Measurements from ENCODE around the gene NLGN4Y. TPM values are rescaled to one million over a fixed set of nuclear protein-coding genes. Genes with fewer than 3 reads are reported as not detected.

The NLGN4Y gene
- total and polyA plus RNA-seq, 2 experiments from 2014 or later: 10.9 to 73.6 TPM

DNA sequence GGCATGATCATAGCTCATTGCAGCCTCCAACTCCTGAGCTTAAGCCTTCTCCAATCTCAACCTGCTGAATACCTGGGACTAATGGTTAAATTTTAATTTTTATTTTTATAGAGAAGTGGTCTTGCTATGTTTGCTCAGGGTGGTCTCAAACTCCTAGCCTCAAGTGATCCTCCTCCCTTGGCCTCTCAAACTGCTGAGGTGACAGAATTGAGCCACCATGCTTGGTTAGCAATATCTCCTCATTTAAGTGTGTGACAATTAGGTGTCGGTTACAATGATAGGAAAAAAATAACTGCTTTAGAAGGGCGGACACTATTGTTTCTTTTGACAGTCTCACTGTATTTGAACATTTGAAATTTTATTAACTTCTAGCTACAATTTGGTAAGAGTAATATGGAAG lies 300.3 kb downstream of the NLGN4Y start:
- H3K4me1 Mint-ChIP-seq: no peaks in the 10 kb centered on the region
- no peaks in the 10 kb centered on the region for H3K27me3 Mint-ChIP-seq (ENCODE audit: insufficient read depth, low read depth, poor library complexity)
- ATAC-seq (no peak), DNase-seq (ENCODE audit: low spot score) (no peak)
- Histone ChIP-seq H3K4me2 (no peak overlapping the region), H3K4me1 (ENCODE audit: insufficient read depth) (no peaks in the 10 kb centered on the region), H3K36me3 (ENCODE audit: insufficient read depth) (no peaks in the 10 kb centered on the region), H3K4me3 (no peak overlapping the region), H3K79me2 (replicated peaks; ENCODE audit: insufficient read depth) (no peaks in the 10 kb centered on the region), H3K9me2 (ENCODE audit: insufficient read depth) (no peaks in the 10 kb centered on the region), H3K27me3 (ENCODE audit: insufficient read depth) (no peaks in the 10 kb centered on the region), H4K20me1 (replicated peaks; ENCODE audit: insufficient read depth) (no peaks in the 10 kb centered on the region), H2AFZ (no peak overlapping the region), H3K27ac (ENCODE audit: low read depth) (no peak overlapping the region), H3F3A (replicated peaks; ENCODE audit: low read depth) (no peaks in the 10 kb centered on the region)
- no peak for TF ChIP-seq POLR2AphosphoS5 (IDR thresholded peaks at IDR 0.05; ENCODE audit: low read depth)
- no peak for TF ChIP-seq CTCF (conservative IDR thresholded peaks at IDR 0.05; ENCODE audit: low read depth in 2 of 2)
- TF ChIP-seq CREB1 (CRISPR knock-in tag; IDR thresholded peaks at IDR 0.05; ENCODE audit: low read depth): no peak
- no peak for TF ChIP-seq NANOG (IDR thresholded peaks at IDR 0.05; ENCODE audit: borderline replicate concordance)
- TF ChIP-seq ZNF114 (CRISPR knock-in tag; IDR thresholded peaks at IDR 0.05): no peak
- no peak for TF ChIP-seq REST (IDR thresholded peaks at IDR 0.05; ENCODE audit: unreplicated experiment)
- TF ChIP-seq EZH2phosphoT487 (IDR thresholded peaks at IDR 0.05; ENCODE audit: unreplicated experiment): no peak
- TF ChIP-seq ZNF331 (CRISPR knock-in tag; IDR thresholded peaks at IDR 0.05; ENCODE audit: low read depth): no peak
- no peak for TF ChIP-seq STAT1 (IDR thresholded peaks at IDR 0.05; ENCODE audit: unreplicated experiment)
- TF ChIP-seq, protein P1, sequence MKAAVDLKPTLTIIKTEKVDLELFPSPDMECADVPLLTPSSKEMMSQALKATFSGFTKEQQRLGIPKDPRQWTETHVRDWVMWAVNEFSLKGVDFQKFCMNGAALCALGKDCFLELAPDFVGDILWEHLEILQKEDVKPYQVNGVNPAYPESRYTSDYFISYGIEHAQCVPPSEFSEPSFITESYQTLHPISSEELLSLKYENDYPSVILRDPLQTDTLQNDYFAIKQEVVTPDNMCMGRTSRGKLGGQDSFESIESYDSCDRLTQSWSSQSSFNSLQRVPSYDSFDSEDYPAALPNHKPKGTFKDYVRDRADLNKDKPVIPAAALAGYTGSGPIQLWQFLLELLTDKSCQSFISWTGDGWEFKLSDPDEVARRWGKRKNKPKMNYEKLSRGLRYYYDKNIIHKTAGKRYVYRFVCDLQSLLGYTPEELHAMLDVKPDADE (IDR thresholded peaks at IDR 0.05): no peak
- no peak overlapping the region for H3K27ac Mint-ChIP-seq
- H3K36me3 Mint-ChIP-seq (ENCODE audit: low read depth): peaks cover 13% of the 10 kb centered on the region; the same call in 2 of the 3 replicates
- H3K9me3 Mint-ChIP-seq: no peaks in the 10 kb centered on the region; the same call in 2 of the 3 replicates
- H3K4me3 Mint-ChIP-seq: no peak overlapping the region

GRCh38 chrY:14825728-14826127 lies 301.4 kb downstream of the NLGN4Y start:
- Histone ChIP-seq H3K4me3 (no peak overlapping the region), H3K79me2 (replicated peaks; ENCODE audit: insufficient read depth) (no peaks in the 10 kb centered on the region), H3K27ac (ENCODE audit: low read depth) (no peak overlapping the region), H3K36me3 (ENCODE audit: insufficient read depth) (no peaks in the 10 kb centered on the region), H3F3A (replicated peaks; ENCODE audit: low read depth) (no peaks in the 10 kb centered on the region), H3K4me2 (no peak overlapping the region), H3K4me1 (ENCODE audit: insufficient read depth) (no peaks in the 10 kb centered on the region), H3K9me2 (ENCODE audit: insufficient read depth) (no peaks in the 10 kb centered on the region), H4K20me1 (replicated peaks; ENCODE audit: insufficient read depth) (no peaks in the 10 kb centered on the region), H3K27me3 (ENCODE audit: insufficient read depth) (no peaks in the 10 kb centered on the region), H2AFZ (no peak overlapping the region)
- H3K4me1 Mint-ChIP-seq: no peaks in the 10 kb centered on the region
- no peaks in the 10 kb centered on the region for H3K27me3 Mint-ChIP-seq (ENCODE audit: insufficient read depth, low read depth, poor library complexity)
- no peaks in the 10 kb centered on the region; the same call in 2 of the 3 replicates for H3K9me3 Mint-ChIP-seq
- ATAC-seq (no peak), DNase-seq (ENCODE audit: low spot score) (no peak)
- no peak overlapping the region for H3K4me3 Mint-ChIP-seq
- no peak overlapping the region for H3K27ac Mint-ChIP-seq
- H3K36me3 Mint-ChIP-seq (ENCODE audit: low read depth): peaks cover 22% of the 10 kb centered on the region
- no peak for TF ChIP-seq CREB1 (CRISPR knock-in tag; IDR thresholded peaks at IDR 0.05; ENCODE audit: low read depth)
- TF ChIP-seq, protein P1 (IDR thresholded peaks at IDR 0.05): no peak
- TF ChIP-seq ZNF331 (CRISPR knock-in tag; IDR thresholded peaks at IDR 0.05; ENCODE audit: low read depth): no peak
- no peak for TF ChIP-seq ZNF114 (CRISPR knock-in tag; IDR thresholded peaks at IDR 0.05)
- no peak for TF ChIP-seq NANOG (IDR thresholded peaks at IDR 0.05; ENCODE audit: borderline replicate concordance)
- TF ChIP-seq REST (IDR thresholded peaks at IDR 0.05; ENCODE audit: unreplicated experiment): no peak
- no peak for TF ChIP-seq POLR2AphosphoS5 (IDR thresholded peaks at IDR 0.05; ENCODE audit: low read depth)
- no peak for TF ChIP-seq JUNB (IDR thresholded peaks at IDR 0.05; ENCODE audit: unreplicated experiment)
- no peak for TF ChIP-seq STAT1 (IDR thresholded peaks at IDR 0.05; ENCODE audit: unreplicated experiment)
- no peak for TF ChIP-seq EZH2 (IDR thresholded peaks at IDR 0.05; ENCODE audit: low read depth, unreplicated experiment)
- no peak for TF ChIP-seq EZH2phosphoT487 (IDR thresholded peaks at IDR 0.05; ENCODE audit: unreplicated experiment)
